ENCODE results near the gene CD38.

DNA sequence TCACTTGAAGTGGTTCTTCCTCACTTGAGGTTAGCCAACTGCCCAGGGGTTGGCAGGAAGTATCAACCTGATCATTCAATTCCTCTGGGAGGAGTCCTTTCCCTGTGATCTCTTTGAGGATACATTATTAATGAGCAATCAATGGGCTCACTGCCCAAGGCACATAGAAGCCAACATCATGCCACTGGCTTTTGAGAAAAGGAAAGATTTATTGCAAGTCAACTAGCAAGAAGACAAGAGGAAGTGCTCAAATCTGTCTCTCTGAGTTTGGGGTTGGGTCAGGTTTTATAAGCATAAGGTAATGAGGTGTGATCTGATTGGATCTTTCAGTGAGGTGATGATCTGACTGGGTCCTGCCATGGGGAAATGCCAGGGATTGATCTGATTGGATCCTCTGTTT, 120.8 kb downstream of the CD38 start:
- TF ChIP-seq POLR2AphosphoS5 (IDR thresholded peaks at IDR 0.05; ENCODE audit: low read depth, low read length) (no peak), POLR2A (IDR thresholded peaks at IDR 0.05; ENCODE audit: low read depth, low read length) (no peak)

All from GM12891 (cell line).